ENCODE data around the gene ARHGAP24.
"Not testable (repeated sequence)": the region's sequence is repeated elsewhere in the genome, so short reads cannot be mapped to it uniquely, and the experiment has no call there.

- TF ChIP-seq CTCF, POLR2A (IDR thresholded peaks at IDR 0.05): not testable (repeated sequence)
These were observed 378.8 kb downstream of the ARHGAP24 start for GRCh38 chr4:85853740-85854139.
